Glutamatergic neuron (in vitro differentiated cells): Measurements from ENCODE around the gene ASB4. TPM values are rescaled to one million over a fixed set of nuclear protein-coding genes. Genes with fewer than 3 reads are reported as not detected.

Experiments
- DNase-seq: peaks from one replicate; pipeline ENCODE4 v3.0.0; 2022
- H3K27ac Mint-ChIP-seq: one replicate; pipeline ENCODE4 v1.8.0; 2020; ENCODE audit warnings: mild to moderate bottlenecking, mixed read lengths, inconsistent platforms; ENCODE audit not compliant: unreplicated experiment
- H3K27me3 Mint-ChIP-seq: one replicate; pipeline ENCODE4 v1.8.0; 2020; ENCODE audit warnings: mild to moderate bottlenecking, moderate library complexity, mixed read lengths, inconsistent platforms; ENCODE audit not compliant: unreplicated experiment
- H3K36me3 Mint-ChIP-seq: one replicate; pipeline ENCODE4 v1.8.0; 2020; ENCODE audit warnings: mild to moderate bottlenecking, mixed read lengths, inconsistent platforms; ENCODE audit not compliant: unreplicated experiment
- H3K4me1 Mint-ChIP-seq: one replicate; pipeline ENCODE4 v1.8.0; 2020; ENCODE audit warnings: mild to moderate bottlenecking, low read depth, mixed read lengths, inconsistent platforms; ENCODE audit not compliant: unreplicated experiment
- H3K4me3 Mint-ChIP-seq: one replicate; pipeline ENCODE4 v1.8.0; 2020; ENCODE audit warnings: mild to moderate bottlenecking, mixed read lengths, inconsistent platforms; ENCODE audit not compliant: unreplicated experiment
- H3K9me3 Mint-ChIP-seq: one replicate; pipeline ENCODE4 v1.8.0; 2020; ENCODE audit warnings: mild to moderate bottlenecking, moderate library complexity, mixed read lengths, inconsistent platforms; ENCODE audit not compliant: unreplicated experiment
- total RNA-seq: library from RNA; stranded (reverse); fragmentation: NEBNext Ultra II Directional; extraction: Animal tissue kit (Norgen Biotek cat#: 25700); gene quantifications from one replicate; pipeline ENCODE4 v1.2.1, GENCODE V29; 2021; ENCODE audit not compliant: unreplicated experiment
- TF ChIP-seq, protein P1 (sequence below): fragments of 200-600 bp; sonication (generic); IDR thresholded peaks from one replicate; pipeline ENCODE4 v1.5.0; 2021; ENCODE audit not compliant: partially characterized antibody, unreplicated experiment

The ASB4 gene
- total RNA-seq, 1 donor from 2014 or later: not detected

DNA sequence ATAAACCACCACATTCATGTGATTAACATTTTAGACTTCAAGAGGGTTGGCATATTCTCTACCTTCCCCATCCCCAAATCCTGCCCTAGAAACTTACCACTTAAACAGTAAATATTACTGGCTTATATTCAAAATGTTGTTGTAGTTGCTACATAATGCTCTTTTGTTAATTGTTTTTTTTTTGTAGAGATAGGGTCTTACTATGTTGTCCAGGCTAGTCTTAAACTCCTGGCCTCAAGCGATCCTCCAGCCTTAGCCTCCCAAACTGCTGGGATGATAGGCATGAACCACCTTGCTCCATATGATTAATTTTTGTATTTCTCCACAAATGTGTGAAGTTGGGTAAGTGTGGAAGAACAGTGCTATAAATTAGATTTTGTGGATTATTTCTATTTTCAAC is 104.0 kb downstream of the ASB4 start:
- no peak overlapping the region for H3K27ac Mint-ChIP-seq
- TF ChIP-seq, protein P1, sequence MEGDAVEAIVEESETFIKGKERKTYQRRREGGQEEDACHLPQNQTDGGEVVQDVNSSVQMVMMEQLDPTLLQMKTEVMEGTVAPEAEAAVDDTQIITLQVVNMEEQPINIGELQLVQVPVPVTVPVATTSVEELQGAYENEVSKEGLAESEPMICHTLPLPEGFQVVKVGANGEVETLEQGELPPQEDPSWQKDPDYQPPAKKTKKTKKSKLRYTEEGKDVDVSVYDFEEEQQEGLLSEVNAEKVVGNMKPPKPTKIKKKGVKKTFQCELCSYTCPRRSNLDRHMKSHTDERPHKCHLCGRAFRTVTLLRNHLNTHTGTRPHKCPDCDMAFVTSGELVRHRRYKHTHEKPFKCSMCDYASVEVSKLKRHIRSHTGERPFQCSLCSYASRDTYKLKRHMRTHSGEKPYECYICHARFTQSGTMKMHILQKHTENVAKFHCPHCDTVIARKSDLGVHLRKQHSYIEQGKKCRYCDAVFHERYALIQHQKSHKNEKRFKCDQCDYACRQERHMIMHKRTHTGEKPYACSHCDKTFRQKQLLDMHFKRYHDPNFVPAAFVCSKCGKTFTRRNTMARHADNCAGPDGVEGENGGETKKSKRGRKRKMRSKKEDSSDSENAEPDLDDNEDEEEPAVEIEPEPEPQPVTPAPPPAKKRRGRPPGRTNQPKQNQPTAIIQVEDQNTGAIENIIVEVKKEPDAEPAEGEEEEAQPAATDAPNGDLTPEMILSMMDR: no peak
- no peaks in the 10 kb centered on the region for H3K36me3 Mint-ChIP-seq
- DNase-seq: no peak
- no peaks in the 10 kb centered on the region for H3K27me3 Mint-ChIP-seq
- peaks cover 11% of the 10 kb centered on the region for H3K4me1 Mint-ChIP-seq
- no peak overlapping the region for H3K4me3 Mint-ChIP-seq
- no peaks in the 10 kb centered on the region for H3K9me3 Mint-ChIP-seq

Other genes starting within 250 kb of the ASB4 start
- 1.1 TPM for gene PON1, start 161.4 kb upstream of the ASB4 start, total RNA-seq
- gene PON3, start 89.6 kb upstream of the ASB4 start, total RNA-seq: not detected
- gene PON2, start 50.9 kb upstream of the ASB4 start, total RNA-seq: 55.7 TPM
- gene PDK4, start 110.6 kb downstream of the ASB4 start, total RNA-seq: not detected